Stimulated activated CD4-positive, alpha-beta T cell treated with anti-CD3 and anti-CD28 coated beads, Interleukin-2, amount 100 ng/mL, for 24 hours (primary cell): ENCODE measurements around the gene SNX32.
A peak's percentile ranks its signal among the peaks of the same experiment; 100 is the strongest.

Source experiments
- DNase-seq, 2 donors: peaks; one replicate each; pipeline ENCODE4 v3.0.0-alpha.2; 2020

SNX32 gene

DNA sequence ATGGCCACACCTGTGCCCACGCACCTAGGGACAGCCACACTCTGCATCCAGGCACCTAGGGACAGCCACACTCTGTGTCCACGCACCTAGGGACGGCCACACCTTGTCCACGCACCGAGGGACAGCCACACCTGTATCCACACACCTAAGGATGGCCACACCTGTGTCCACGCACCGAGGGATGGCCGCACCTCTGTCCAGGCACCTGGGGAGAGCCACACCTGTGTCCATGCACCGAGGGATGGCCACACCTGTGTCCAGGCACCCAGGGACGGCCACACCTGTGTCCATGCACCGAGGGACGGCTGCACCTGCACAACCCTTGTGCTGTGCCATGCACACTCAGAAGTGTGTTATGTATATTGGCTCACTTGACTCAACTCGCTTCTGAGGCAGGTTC is 36.1 kb upstream of the SNX32 start:
- DNase-seq, result no peak

DNA sequence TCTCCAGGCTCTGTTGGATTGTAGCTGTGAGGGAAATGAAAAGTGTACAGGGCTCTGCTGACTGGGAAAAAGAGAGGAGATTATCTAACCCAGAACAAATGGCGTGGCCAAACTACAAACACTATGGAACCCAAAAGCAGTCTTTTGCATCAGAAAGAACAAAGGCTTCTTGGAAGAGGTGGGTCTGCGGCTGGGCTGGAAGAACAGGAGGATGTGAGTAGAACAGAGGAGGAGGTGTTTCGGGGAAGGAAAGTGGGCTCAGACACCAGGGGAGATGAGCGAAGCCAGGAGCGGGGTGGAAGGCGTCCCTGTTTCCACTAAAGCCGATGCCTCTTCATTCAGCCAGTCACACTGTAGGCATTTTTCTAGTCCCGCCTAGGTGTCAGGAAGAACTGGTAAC is 34.9 kb upstream of the SNX32 start:
- no peak for DNase-seq

DNA sequence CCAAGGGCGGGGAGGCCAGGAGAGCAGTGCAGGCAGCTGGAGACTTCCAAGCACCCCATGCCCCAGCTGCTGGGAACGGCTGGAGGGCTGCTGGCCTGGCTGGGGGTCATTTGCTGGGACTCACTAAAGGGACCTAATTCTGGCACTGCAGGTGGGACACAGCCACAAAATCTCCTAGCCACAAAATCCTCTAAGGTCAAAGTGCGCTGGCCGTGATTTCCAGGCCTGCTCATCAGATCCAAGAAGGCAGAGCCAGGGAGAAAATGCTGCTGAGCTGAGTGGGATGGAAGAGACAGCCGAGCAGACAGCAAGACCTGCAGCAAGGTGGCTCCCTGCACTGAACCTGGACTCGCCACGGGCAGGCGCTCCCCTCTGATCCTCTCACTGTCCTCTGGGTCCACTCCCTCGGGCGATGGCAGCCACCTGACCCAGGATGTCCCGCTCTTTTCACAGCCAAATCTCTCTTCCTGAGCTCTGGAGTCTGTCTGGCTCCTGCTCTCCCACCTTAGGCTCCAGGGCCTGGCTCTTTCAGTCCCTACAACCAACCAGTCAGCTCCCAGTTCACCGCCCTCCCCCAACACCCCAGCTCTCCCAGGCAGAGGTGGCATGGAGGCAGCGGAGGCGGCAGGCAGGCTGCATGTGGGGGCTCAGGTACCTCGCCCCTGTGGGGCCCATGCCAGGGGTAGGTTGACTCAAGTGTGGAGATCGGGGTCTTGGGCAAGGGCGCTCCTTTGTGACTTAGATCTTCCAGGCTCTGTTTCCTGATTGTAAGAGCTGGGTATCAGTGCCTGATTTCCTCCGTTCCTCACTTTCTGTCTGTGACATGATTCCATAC is 32.4 kb upstream of the SNX32 start:
- DNase-seq, result no peak

DNA sequence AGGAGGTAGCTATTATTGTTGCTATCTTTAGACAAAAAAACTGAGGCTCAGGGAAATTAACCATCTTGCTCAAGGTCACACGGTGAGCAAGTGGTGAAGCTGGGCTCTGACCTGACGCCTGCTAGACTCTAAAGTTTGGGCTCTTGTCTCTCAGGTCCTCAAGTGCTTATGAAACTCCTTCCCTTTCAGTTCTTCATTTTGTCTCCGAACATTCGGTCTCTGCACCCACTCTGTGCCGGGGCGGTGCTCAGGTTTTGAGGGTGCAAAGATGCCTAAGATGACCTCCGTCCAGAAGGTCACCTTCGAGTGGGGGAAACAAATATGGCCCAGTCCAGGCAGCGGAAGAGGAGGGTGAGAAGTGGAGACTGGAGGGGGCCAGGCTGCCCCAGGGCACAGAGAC is 30.9 kb upstream of the SNX32 start:
- no peak for DNase-seq

DNA sequence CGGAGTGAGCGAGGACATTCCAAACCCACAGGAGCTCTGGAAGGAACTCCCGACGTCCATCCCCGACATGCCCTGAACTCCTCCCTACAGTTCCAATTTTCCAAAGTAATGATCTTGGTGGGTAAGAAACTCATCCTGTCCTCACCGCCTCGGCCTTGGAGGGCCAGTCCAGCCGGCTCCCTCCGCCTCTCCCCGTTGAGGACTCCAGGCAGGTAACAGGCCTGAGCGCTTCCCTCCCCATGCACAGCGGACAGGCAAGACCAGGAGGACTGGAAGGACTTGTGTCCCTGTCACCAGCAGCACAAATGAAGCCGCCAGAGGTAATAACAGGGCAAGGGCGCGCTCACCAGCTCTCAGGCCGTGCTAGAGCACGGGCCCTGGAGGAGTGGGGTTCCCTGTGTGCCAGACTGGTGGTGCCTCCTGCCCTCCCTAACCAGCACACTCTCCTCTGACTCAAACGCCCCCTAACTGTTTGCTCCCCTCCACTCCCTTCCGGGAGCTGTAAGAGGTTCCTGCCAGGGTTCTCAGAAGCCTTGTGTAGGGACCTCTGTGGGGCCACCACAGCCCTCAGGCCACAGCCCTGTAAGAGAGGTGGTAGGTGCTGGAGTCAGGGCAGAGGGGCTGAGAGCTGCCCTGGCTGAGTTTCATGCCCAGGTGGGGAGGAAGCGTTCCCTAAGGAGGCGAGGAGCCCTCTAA is 29.8 kb upstream of the SNX32 start:
- no peak for DNase-seq

DNA sequence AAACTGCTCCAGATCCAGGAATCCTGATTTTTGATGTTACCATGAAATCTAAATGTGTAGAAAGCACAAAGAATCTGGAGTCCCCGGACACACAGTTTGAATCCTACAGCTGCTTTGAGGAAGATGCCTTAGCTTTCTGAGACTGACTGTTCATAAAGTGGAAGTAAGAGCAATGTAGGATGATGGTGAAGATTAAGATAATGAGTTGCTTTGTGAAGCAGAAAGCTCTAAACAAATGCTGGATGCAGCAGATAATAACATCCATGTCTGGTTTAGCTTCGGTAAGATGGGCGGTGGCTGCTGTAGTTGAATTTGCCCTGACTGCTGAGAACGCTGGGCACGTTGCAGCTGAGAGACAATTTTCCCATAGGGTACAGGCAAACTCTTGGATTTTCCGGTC is 26.8 kb upstream of the SNX32 start:
- DNase-seq, result no peak

DNA sequence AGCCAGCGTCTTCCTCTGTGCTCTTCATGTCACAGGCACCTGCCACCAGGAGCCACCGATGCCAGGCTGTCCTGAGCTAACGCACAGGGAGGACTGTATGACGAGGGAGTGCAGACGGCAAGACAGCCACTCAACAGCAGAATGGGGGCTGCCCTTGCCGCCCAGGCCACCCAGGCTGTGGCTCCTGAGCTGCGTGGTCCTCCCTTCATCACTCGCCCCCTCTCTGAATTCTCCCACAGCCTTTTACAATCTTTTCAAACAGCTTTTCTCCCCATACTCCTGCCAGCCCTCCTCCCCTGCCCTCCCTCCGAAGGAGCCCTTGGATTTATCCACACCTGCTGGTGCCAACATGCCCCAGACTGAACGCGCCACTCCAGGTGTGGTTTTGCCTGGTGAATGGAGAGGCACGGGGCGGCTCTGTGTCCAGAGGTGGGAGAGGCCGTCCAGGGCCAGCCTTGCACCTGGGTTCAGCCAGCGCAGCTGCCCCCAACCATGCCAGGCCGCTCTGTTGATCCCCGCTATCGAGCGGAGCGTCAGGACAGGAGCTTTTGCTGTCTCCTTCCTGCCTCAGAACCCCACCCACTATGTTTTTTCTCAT is 24.9 kb upstream of the SNX32 start:
- no peak for DNase-seq

DNA sequence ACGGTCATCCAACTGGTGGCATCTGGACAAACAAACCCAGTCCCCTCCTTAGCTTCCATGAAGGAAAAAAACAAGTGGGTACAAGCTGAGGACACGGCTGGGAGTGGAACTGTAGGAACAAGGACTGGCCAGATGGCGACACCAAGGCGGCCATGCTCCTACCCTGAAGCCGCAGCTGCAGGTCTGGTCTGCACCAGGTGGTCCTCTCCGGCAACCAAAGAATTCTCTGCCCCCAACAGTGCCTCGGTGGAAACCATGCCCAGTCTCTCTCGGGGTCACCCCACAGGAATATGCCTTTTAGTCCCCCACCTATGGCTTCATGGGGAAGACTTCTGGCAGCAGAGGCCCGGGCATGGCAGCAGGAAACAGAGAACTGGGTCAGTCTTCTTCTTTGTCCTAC is 24.3 kb upstream of the SNX32 start:
- no peak for DNase-seq

DNA sequence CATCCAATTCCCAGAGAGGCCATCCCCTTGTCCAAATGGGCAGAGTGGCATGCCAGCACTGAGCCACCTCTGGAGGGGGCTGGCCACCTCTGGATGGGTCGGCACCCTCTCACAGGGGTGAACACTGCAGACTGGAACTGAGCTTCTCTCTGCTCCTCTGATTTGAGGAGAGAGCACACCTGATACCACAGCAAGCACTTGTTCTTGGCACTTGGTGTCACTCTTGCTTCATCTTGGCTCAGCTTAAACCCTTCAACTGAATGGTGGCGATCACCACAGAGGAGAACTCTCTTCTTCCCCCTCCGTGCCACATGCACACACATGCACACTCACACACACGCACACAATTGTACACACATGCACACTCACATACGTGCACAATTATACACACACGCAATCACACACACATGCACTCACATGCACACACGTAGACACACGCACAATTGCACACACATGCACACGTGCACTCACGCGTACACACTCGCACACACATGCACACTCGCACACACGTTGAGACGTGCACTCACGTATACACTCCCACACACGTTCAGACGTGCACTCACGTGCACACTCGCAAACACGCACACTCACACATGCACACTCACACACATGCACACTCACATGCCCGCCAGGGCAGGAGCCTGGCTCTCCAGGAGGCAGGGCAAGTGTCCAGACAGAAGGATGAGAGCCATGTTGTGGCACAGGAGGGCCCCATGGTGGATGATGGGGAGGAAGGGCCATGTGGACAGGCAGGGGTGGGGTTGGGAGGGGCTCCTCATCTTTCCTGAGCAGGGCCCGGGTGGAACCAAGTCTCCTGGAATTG is 23.5 kb upstream of the SNX32 start:
- DNase-seq, result no peak

DNA sequence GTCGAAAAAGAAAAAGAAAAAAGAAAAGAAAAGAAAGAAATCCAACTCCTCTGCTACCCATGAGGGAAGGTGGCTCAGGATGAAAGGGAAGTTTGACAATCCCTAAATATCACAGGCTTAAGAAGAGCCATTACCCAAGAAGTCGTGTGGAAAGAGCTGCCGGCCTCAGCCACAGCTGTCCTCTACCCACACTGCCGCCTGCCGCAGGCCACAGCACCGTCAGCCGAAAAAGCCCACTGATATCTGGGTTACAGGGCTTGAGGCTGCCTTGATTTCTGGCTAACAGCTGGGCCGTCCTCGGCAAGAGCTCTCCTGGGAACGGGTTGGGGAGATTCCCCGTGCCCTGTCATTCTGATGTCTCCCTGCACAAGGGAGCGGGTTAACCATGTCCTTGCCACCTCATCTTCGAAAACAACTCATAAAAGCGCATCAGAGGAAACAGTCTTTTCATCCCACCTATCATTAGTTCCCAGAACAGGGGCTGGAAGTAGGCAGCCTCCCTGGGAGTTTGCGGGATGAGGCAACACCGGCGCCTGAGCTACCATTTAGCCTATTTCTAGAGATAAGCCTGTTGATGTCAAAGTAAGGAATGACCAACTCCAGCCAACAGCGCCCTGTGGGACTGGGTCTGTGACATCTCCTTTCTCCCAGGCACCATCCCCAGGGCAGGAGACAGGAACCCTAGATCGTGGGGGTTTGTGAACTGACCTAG is 21.8 kb upstream of the SNX32 start:
- DNase-seq, result no peak

DNA sequence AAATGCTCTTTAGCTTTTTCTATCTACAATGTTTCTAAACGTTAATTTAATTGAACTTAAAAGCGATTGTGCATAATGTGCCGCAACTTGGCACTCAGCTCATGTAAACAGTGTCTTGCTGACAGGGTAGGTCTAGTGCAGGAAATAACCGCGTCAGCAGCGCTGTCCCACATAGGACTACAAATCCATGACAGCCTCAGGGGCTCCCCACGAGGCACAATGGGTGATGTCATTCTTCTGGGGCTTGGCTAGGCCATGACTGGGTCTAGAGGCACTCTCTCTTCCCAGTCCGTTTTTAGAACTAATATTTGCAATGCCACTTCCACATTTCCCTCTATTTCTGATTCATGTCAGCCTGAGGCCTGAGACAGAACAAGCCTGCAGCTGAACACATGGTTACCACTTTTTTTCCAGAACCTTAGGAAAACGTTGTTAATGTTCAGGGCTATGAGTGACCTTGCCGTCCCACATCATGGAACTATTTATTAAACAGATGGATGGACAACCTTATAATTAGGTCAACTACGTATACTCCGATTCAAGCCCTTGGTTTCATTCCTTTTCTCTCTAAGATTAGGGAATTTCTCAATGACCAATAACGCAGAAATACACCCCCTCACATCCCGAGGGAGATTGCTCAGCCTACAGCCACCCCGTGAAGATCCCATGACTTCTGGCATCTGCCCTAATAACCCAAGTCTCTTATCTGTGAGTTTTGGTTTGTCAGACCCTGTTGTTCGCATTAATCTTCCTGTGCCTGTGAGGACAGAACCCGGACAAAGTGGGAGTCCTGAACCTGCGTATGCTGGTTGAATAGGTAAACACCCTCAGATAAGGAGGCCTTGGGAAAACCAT is 19.4 kb upstream of the SNX32 start:
- no peak for DNase-seq

DNA sequence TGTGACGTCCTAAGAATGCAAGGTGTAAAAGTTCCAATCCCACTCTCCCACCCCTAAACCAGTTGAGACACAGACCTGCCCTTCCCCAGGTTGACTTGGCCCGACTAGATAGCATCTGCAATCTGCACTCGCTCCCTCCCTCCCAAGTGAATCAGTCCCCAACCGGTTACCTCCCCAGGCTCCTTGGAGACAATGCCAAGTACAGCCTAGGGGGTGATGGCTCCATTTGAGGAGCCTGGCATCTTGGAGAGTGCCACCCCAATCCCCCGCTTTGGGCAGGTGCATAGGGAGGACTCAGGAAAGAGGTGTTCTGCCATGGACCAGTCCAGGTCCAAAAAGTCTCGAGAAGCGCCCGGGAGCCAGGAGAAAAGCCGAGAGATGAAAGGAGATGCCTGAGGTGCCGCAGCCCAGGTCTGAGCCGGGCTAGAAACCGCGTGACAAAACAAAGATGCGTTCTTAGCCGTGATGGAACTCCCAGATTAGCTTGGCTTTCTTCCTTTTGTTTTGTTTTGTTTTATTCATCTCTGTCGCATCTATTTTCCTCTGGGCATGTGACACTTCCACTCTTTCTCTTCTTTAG is 18.7 kb upstream of the SNX32 start:
- no peak for DNase-seq

DNA sequence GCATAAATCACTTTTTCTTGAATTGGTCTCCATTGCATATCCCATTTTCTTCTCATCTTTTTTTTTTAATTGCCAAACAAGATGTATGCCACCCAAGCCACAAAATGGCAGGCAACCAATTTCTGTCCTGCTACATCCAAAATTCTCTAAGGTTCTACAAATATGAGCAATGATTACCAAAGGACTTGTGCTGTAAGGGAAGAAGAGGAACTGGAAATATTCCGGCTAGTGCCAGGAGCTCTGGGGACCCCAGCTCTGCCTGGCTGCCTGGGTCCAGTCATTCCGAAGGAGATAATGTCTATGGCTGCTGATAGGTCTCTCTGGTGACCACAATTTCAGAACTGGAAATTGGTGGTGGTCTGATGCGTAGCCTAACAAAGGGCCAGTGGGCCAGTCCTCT is 17.1 kb upstream of the SNX32 start:
- DNase-seq, result no peak

DNA sequence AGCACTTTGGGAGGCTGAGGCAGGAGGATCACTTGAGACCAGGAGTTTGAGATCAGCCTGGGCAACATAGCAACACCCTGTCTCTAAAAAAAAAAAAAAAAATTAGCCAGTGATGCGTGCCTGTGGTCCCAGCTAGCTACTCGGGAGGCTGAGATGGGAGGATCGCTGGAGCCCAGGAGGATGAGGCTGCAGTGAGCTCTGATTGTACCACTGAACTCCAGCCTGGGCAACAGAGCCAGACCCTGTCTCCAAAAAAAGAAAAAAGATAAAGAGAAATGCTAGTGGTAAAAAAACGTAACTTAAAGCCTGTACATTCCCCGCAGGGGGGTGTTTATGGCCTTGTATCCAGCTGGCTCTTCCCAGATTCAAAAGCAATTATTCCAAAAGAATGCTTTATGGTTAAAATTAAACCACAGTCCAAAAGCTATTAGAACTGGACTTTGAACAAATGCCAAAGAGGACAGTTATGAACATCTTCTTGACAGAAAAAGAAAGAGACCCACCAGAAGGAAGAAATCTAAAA is 16.4 kb upstream of the SNX32 start:
- no peak for DNase-seq

DNA sequence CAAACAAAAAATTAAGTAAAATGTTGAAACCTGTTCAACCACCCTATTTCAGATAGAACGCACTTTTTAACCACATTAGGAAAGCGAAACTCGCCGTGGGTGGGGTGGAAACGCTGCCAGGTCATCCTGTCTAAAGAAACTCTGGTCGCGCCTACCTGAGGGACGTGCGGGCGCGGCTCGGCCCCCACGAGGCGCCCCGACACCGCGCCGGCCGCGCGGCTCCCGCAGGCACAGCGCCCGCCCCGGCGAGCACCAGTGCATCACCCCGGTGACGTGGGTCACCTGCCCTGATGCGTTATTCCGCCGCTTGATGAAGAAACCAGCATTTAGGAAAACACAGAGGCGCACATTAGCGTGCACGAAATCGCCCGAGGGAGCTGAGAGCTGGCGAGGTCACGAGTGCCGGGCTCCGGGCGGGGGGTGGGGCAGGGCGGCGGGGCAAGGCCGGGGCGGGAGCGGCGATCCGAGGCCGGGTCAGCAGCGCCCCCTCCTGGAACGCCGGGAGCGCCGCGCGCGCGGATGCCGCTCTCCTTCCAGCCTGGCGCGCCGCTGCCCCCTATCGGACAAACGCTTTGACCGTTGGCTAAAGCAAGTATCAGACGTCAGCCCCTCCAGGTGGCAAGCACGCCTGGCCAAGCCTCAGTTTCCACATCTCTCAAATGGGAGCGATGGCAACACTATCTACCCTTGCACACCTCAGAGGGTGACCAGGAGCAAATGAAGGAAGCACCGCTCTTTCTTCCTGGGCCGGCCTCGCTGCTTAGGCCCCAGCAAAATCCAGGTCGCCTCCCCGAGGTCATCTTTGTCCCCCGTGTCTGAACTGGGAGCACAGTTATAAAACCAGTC is 15.7 kb upstream of the SNX32 start:
- peak; percentile 98 to 99 for DNase-seq

DNA sequence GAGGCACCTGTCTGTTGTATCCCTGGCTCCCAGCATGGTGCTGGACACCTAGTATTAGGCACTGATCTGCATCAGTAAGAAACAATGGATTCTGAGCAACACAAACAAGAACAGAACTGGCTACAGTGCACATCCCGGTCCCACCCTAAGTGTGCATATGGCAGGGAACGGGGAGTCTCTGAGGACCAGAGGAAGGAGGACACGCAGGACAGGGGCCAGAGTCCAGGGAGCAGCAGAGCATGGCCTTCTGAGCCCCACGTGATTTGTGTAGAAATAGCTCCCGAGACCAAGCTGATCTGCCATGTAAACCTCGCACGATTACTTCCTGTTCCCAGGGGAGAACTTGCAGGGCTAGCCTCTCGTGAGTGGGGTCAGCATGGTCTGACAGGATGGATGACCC is 12.7 kb upstream of the SNX32 start:
- DNase-seq, result no peak

DNA sequence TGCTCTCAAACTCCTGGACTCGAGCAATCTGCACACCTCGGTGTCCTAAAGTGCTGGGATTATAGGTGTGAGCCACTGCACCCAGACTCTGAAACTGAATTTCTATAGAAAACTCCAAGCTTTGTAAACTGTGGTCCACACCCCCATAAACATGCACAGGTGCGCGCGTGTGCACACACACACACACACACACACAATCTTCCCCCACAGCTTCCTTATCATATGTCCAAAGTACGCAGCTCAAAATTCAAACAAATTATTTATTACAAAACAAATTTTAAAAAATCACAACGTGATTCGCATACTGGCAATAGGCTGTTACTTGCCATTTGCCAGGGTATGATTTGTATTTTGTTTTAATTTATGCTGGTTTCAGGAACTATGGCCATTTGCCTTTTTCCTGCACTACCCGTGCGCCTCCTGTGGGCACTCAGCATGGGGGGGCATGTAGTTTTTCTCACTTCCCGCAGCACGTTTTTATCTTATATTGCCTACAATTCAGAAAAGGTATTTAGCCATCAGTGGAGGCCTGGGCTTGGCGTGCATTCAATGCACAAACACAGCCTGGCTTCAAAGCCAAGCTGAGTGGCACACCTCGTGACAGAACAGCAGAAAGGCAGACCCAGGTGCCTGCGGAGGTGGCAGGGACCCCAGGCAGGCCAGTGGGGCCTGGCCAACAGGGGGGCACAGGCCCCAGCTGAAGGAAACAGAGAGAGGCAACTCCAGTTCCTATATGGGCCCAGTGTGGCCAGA is 10.8 kb upstream of the SNX32 start:
- no peak for DNase-seq

DNA sequence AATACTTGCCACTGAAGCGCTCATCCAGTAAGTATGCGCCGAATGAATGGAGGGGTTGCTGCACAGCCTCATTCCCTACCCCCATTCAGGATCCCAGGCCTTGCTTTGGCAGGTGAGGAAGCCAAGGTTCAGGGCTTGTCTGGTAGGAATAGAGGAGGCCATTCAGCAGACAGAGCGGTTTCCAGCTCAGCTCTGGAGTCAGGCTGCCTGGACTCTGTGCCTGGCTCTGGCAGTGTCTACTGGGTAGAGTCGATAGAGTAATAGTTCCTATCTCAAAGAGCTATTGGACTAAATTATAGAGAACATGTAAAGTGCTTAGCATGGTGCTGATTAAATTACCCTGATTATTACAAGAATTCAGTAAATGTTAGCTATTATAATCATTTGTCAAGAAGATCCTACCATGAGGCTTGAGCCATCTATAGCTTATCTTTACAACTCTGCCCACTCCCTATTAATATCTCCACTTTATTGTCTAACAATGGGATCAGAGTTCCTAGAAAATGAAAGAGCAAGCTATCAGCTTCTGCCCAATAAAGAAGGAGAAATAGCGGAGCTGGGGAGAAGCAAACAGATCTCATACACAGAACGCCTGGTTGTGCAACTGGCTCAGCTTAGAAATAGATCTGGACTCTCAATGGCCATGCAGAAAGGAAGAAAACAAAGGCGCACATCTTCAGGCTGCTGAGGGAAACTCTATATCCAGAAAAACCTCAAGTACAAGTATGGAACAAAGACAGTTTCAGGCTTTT is 6.6 kb upstream of the SNX32 start:
- no peak for DNase-seq

DNA sequence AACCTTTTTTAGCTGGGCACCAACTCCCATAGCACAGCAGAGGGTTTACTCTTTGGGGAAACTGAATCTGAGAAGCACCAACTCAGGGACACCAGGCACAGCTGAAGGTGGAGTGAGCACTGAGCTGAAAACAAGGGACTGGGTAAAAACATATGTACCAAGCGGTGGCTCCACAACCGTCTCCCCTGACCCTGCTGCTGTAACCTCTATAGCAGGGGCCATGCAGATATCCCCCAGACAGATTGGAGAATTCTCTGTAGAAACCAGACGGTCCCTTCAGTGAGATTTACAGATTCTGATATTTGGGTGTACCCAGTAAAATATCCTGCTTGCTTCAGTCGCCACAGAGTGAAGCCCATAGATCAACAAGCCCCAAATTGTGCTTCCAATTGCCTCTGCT is 4.3 kb upstream of the SNX32 start:
- DNase-seq, result no peak
